Measurements from ENCODE around the gene DAPL1. TPM values are rescaled to one million over a fixed set of nuclear protein-coding genes. Genes with fewer than 3 reads are reported as not detected.

DAPL1 gene
- total RNA-seq, 1 experiment from 2014 or later, result not detected

GRCh38 chr2:158788951-158789350 is 6.2 kb upstream of the DAPL1 start:
- POLR2A ChIA-PET, result no interaction called here

More at GRCh38 chr2:158788951-158789350, 6.2 kb upstream of the DAPL1 start:
- DNase-seq (ENCODE audit: low spot score) (no peak), ATAC-seq (no peak)
- H3K4me3 Mint-ChIP-seq, result no peak overlapping the region
- peaks cover 19% of the 10 kb centered on the region for H3K9me3 Mint-ChIP-seq
- CTCF ChIA-PET, result no interaction called here
- peaks cover 3% of the 10 kb centered on the region; the same call in 1 of the 2 replicates for H3K36me3 Mint-ChIP-seq
- TF ChIP-seq GABPB1 (CRISPR knock-in tag; IDR thresholded peaks at IDR 0.05) (no peak), FOXP1 (CRISPR knock-in tag; IDR thresholded peaks at IDR 0.05; ENCODE audit: borderline replicate concordance) (no peak), PRDM15 (CRISPR knock-in tag; IDR thresholded peaks at IDR 0.05) (no peak), ERG (CRISPR knock-in tag; IDR thresholded peaks at IDR 0.05) (no peak), RELA (CRISPR knock-in tag; IDR thresholded peaks at IDR 0.05; ENCODE audit: borderline replicate concordance) (no peak), MYBL2 (CRISPR knock-in tag; IDR thresholded peaks at IDR 0.05) (no peak), USF2 (CRISPR knock-in tag; IDR thresholded peaks at IDR 0.05) (no peak), IRF2 (CRISPR knock-in tag; IDR thresholded peaks at IDR 0.05; ENCODE audit: borderline replicate concordance, low read depth) (no peak), MLX (CRISPR knock-in tag; IDR thresholded peaks at IDR 0.05) (no peak), NFYB (CRISPR knock-in tag; conservative IDR thresholded peaks at IDR 0.05; ENCODE audit: low read depth) (no peak), STAT6 (CRISPR knock-in tag; conservative IDR thresholded peaks at IDR 0.05; ENCODE audit: low read depth) (no peak), OVOL2 (CRISPR knock-in tag; IDR thresholded peaks at IDR 0.05; ENCODE audit: borderline replicate concordance) (no peak), GRHL2 (CRISPR knock-in tag; IDR thresholded peaks at IDR 0.05; ENCODE audit: insufficient replicate concordance, severe bottlenecking) (no peak)
- H3K27ac Mint-ChIP-seq, result no peak overlapping the region
- no peaks in the 10 kb centered on the region for H3K27me3 Mint-ChIP-seq (ENCODE audit: low read depth)
- H3K4me1 Mint-ChIP-seq, result peaks cover 4% of the 10 kb centered on the region
